HG03378 (cell line): ENCODE results near the gene ZNF574.
A peak's percentile ranks its signal among the peaks of the same experiment; 100 is the strongest.
"Not testable (repeated sequence)": the region's sequence is repeated elsewhere in the genome, so short reads cannot be mapped to it uniquely, and the experiment has no call there.

ENCODE experiments used
- ATAC-seq: cut with Tn5 transposase; IDR thresholded peaks from one replicate; pipeline ENCODE4 v1.9.1; 2021; ENCODE audit warnings: mild to moderate bottlenecking, moderate library complexity; ENCODE audit not compliant: unreplicated experiment

ZNF574 gene

GRCh38 chr19:42096255-42096837 is 20.4 kb downstream of the ZNF574 start:
- no peak for ATAC-seq

- no peak for ATAC-seq
Observed at GRCh38 chr19:42097461-42097860, 21.5 kb downstream of the ZNF574 start.

- no peak for ATAC-seq
Observed at GRCh38 chr19:42098781-42099180, 22.8 kb downstream of the ZNF574 start.

GRCh38 chr19:42099336-42099925 is 23.5 kb downstream of the ZNF574 start:
- ATAC-seq = no peak

- not testable (repeated sequence) for ATAC-seq
Observed at GRCh38 chr19:42100241-42100640, 24.3 kb downstream of the ZNF574 start.

- no peak for ATAC-seq
Observed at GRCh38 chr19:42102877-42103276, 26.9 kb downstream of the ZNF574 start.

- no peak for ATAC-seq
Observed at GRCh38 chr19:42105368-42105767, 29.4 kb downstream of the ZNF574 start.

- peak; percentile 53 for ATAC-seq
Observed at GRCh38 chr19:42108527-42109389, 32.8 kb downstream of the ZNF574 start.

- no peak for ATAC-seq
Observed at GRCh38 chr19:42109896-42110295, 33.9 kb downstream of the ZNF574 start.

GRCh38 chr19:42110658-42111057 is 34.7 kb downstream of the ZNF574 start:
- ATAC-seq = no peak

- no peak for ATAC-seq
Observed at GRCh38 chr19:42111384-42111783, 35.4 kb downstream of the ZNF574 start.

- no peak for ATAC-seq
Observed at GRCh38 chr19:42111811-42112210, 35.8 kb downstream of the ZNF574 start.

- ATAC-seq = peak; percentile 40
Observed at GRCh38 chr19:42113641-42114348, 37.8 kb downstream of the ZNF574 start.

- peak; percentile 44 for ATAC-seq
Observed at GRCh38 chr19:42114412-42114811, 38.4 kb downstream of the ZNF574 start.

- ATAC-seq = no peak
Observed at GRCh38 chr19:42115219-42115618, 39.3 kb downstream of the ZNF574 start.

GRCh38 chr19:42115705-42116104 is 39.7 kb downstream of the ZNF574 start:
- ATAC-seq = no peak

- no peak for ATAC-seq
Observed at GRCh38 chr19:42116308-42117075, 40.5 kb downstream of the ZNF574 start.

GRCh38 chr19:42117076-42117475 is 41.1 kb downstream of the ZNF574 start:
- ATAC-seq = no peak

- ATAC-seq = no peak
Observed at GRCh38 chr19:42120276-42120980, 44.5 kb downstream of the ZNF574 start.

GRCh38 chr19:42121036-42121621 is 45.2 kb downstream of the ZNF574 start:
- no peak for ATAC-seq
